GM19099 (cell line): ENCODE measurements around the gene MT1M.

Experiments
- POLR2A ChIP-seq: IDR thresholded peaks from 3 replicates; pipeline ENCODE4 v1.6.1; 2011; ENCODE audit warnings: low read depth; ENCODE audit not compliant: insufficient read length; ENCODE audit errors: extremely low read depth

The MT1M gene

DNA sequence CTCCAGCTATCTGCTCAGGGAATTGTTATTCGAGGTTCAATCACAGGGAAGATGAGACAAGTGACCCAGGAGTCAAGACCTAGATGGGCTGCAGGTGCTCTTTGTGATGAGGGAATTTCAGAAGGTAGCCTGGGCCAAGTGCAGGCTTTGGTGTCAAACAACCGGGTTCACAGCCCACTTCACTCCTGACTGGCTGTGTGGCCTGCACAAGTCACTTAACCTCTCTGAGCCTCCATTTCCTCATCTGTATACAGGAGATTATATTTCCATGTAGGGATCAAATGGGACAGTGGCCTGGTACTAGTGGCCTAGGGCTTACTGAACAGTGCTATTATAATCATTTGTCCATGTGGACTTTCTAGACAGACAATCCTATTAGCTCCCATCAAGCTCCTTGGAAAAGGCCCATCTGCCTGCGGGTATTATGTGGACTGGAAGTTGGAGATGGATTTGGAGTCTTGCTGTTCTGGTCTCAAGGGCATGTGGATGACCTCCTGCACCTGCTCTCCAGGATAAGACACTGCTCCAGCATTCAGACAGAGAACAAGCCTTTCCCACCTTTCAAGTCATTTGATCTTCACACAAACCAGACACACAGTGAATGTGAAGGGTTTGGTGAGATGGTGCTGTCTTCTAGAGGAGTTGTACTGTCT, 46.7 kb downstream of the MT1M start:
- no peak for TF ChIP-seq POLR2A

DNA sequence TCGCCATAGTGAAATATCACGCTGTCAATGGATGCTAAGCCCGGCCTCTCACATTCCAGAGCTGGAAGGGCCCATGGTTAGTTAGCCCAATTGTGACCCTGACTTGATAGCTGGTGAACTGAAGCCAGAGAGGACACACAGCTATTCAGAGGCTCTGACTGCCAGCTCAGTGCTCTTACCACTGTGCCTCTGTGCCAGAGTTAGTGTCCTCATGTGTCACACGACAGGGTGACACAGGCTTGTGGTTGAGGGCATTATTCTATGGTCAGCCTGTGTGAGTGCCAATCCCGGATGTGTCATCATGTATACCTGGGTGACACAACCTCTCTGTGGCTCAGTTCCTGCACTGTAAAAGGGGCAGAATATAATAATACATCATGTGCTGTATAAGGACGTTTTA, 47.4 kb downstream of the MT1M start:
- no peak for TF ChIP-seq POLR2A

GRCh38 chr16:56681939-56682702, 49.7 kb downstream of the MT1M start, which contains the start of gene MT1X:
Gene MT1X (plus strand): TSS chr16:56682470. CDS start chr16:56682541, 71 bp downstream.
- TF ChIP-seq POLR2A = peak; percentile 96

- TF ChIP-seq POLR2A = no peak
Measured at GRCh38 chr16:56682703-56683397, 50.4 kb downstream of the MT1M start.
